Neutrophil (primary cell): ENCODE measurements around the gene EIF4ENIF1.
A peak's percentile ranks its signal among the peaks of the same experiment; 100 is the strongest.

Source experiments
- H3K27ac ChIP-seq: fragments of 200-600 bp; sonication (generic); 2 replicates; pipeline ENCODE4 v1.5.1; 2016; ENCODE audit warnings: mild to moderate bottlenecking, moderate library complexity
- H3K27me3 ChIP-seq: fragments of 200-600 bp; sonication (generic); 2 replicates; pipeline ENCODE4 v1.6.0; 2016; ENCODE audit warnings: mild to moderate bottlenecking
- H3K36me3 ChIP-seq: fragments of 200-600 bp; sonication (generic); 2 replicates; pipeline ENCODE4 v1.5.1; 2017
- H3K4me1 ChIP-seq, 2 experiments: fragments of 200-600 bp in 1 of 2; sonication (generic) in 1 of 2; 1 replicate in 1 of 2; 2 replicates in 1 of 2; pipeline versions ENCODE4 v1.5.1 to v1.6.1; 2013 to 2016; ENCODE audit warnings: low read depth in 1 of 2, low read length in 1 of 2, mild to moderate bottlenecking in 1 of 2, moderate library complexity in 1 of 2; ENCODE audit not compliant: control insufficient read depth in 1 of 2, insufficient read depth in 1 of 2
- H3K4me3 ChIP-seq, 2 experiments: fragments of 200-600 bp in 1 of 2; sonication (generic) in 1 of 2; 1 replicate in 1 of 2; 2 replicates in 1 of 2; pipeline ENCODE4 v1.5.1; 2013 to 2016; ENCODE audit warnings: low read depth in 1 of 2, low read length in 1 of 2, mild to moderate bottlenecking in 1 of 2, moderate library complexity in 1 of 2
- H3K9me3 ChIP-seq: fragments of 200-600 bp; sonication (generic); 2 replicates; pipeline ENCODE4 v1.5.1; 2016
- CTCF ChIP-seq: fragments of 200-600 bp; sonication (generic); IDR thresholded peaks from 2 replicates; pipeline ENCODE4 v1.5.1; 2016; ENCODE audit warnings: antibody characterized with exemption

EIF4ENIF1 gene

DNA sequence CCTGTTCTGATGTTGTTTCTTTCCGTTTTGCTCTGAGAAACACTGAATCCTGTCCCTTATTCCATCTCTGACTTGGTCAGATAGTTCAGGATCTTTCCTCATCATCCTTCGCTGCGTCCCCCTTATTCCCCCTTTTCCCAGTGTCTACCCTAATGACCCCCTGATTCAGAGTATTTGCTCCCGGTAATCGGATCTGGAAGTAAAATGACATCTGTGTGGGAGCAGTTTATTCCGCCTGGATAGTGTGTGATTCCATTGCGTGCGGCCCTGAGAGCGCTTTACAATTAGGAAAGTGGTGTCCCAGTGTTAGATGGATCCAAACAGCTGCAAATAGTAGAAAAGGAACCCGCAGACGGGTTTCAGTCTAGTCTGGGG, 89.6 kb downstream of the EIF4ENIF1 start:
- peaks cover 21% of the 10 kb centered on the region for H3K36me3 ChIP-seq
- H3K27me3 ChIP-seq, result no peaks in the 10 kb centered on the region
- H3K9me3 ChIP-seq, result no peaks in the 10 kb centered on the region
- H3K4me3 ChIP-seq, result peak overlapping the region; percentile 78 to 89
- peaks cover 13 to 16% of the 10 kb centered on the region in 2 experiments for H3K4me1 ChIP-seq
- TF ChIP-seq CTCF, result no peak
- H3K27ac ChIP-seq, result peak overlapping the region; percentile 65

DNA sequence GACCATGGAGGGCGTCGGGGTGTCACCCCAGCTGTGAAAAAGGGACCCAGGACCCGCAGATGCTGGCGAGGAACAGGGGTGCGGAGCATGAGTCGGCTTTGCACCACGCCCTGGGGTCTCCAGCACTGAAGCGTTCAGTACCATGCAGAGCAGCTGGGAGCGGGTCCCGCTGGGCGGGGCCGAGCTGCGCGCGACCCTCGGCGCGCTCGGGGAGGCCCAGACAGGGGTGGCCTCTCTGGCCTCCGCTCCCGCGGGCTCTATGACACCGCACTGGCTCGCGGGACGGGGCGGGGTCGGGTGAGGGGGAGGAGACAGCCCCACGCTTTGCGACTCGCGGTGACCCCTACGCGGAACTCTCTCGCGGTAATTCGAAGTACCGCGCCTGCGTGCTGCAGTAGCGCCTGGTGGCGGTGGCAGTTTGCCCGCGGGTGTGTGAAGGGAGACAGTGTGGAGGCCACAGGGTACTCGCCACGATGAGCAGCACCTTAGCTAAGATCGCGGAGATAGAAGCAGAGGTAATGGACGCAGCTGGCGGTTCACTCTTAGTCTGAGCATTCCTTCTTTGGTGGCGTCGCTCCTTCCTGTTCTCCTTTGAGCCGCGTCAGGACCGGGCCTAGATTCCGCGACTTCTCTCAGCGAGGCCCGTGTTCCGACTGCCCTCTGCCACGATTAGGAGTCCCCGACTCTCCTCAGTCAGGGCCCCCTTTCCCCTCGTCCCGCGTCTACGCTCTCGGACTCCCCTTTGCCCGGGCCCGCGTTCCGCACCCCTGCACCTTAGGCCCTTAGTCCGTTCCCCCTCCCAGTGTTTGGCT, 90.2 kb downstream of the EIF4ENIF1 start, which contains the start of gene DRG1:
Gene DRG1 (plus strand): TSS at position 394 of the 812 bp plus-strand sequence. CDS start 80 bp downstream, at position 474.
- Histone ChIP-seq H3K36me3 (peaks cover 18% of the 10 kb centered on the region), H3K4me1 (peaks cover 13 to 16% of the 10 kb centered on the region in 2 experiments), H3K27me3 (no peaks in the 10 kb centered on the region), H3K27ac (peak within 1 kb of the TSS; percentile 65), H3K4me3 (peak within 1 kb of the TSS; percentile 78 to 89), H3K9me3 (no peaks in the 10 kb centered on the region)
- TF ChIP-seq CTCF, result peak; percentile 41

DNA sequence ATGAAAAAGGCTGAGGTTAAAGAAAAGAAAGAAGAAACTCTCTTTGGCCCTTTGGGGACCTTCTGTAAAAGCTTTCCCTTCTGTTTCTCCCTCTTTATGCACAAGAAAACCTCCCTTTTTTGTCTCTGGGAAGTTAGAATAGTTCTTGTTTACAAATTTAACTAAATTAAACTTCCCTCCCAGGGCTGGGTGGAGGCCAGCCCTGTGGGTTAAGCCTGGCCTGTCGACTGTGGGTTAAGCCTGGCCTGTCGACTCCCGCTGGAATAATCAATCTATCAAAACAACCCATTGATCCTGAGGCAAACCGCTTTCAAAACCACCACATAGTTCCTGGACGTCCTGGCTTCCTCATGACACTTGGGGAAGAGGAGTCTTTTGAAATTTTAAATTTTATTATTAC, 91.4 kb downstream of the EIF4ENIF1 start:
- Histone ChIP-seq H3K9me3 (no peaks in the 10 kb centered on the region), H3K36me3 (peaks cover 8% of the 10 kb centered on the region), H3K4me1 (peaks cover 13 to 16% of the 10 kb centered on the region in 2 experiments), H3K27me3 (no peaks in the 10 kb centered on the region), H3K27ac (no peak overlapping the region), H3K4me3 (no peak overlapping the region)
- no peak for TF ChIP-seq CTCF

DNA sequence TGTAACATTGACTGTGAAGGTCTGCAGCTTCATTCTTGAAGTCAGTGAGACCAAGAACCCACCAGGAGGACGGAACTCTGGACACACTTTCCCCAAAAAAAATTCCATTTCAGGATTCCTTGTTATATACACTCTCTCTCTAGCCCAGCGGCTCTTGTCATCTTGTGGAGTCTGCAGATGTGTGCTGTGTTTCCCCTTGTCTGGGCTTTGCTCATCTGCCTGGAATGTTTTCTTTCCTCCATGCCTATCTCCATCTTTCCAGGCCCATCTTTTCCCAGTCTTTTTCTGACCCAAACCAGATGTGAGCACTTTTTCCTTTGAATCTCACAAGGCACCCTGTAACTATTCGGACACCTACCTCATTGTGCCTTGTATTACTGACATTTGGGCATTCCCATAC, 95.3 kb downstream of the EIF4ENIF1 start:
- Histone ChIP-seq H3K9me3 (no peaks in the 10 kb centered on the region), H3K4me1 (peaks cover 3 to 6% of the 10 kb centered on the region in 2 experiments), H3K27ac (no peak overlapping the region), H3K36me3 (no peaks in the 10 kb centered on the region), H3K4me3 (no peak overlapping the region), H3K27me3 (no peaks in the 10 kb centered on the region)
- TF ChIP-seq CTCF, result no peak

GRCh38 chr22:31393893-31394292, 95.7 kb downstream of the EIF4ENIF1 start:
- H3K36me3 ChIP-seq, result no peaks in the 10 kb centered on the region
- H3K4me3 ChIP-seq, result no peak overlapping the region
- peaks cover 1 to 3% of the 10 kb centered on the region in 2 experiments for H3K4me1 ChIP-seq
- no peaks in the 10 kb centered on the region for H3K9me3 ChIP-seq
- no peak for TF ChIP-seq CTCF
- no peak overlapping the region for H3K27ac ChIP-seq
- H3K27me3 ChIP-seq, result no peaks in the 10 kb centered on the region
